BLaER1 treated with 17β-estradiol and CSF1 and Interleukin-3, amounts not matched to agents 10 nM and 100 nM (cell line): Measurements from ENCODE around the gene SPATA33.
A peak's percentile ranks its signal among the peaks of the same experiment; 100 is the strongest.

Source experiments
- H3K27ac ChIP-seq, 11 experiments: shearing (Covaris generic); formaldehyde crosslinking; 2 replicates each; pipeline ENCODE4 v1.8.1; 2022
- H3K27me3 ChIP-seq, 11 experiments: shearing (Covaris generic); formaldehyde crosslinking; 2 replicates each; pipeline ENCODE4 v1.8.1; 2022
- H3K36me3 ChIP-seq, 11 experiments: shearing (Covaris generic); formaldehyde crosslinking; 2 replicates each; pipeline ENCODE4 v1.8.1; 2022
- H3K4me1 ChIP-seq, 10 experiments: shearing (Covaris generic); formaldehyde crosslinking; 2 replicates each; pipeline ENCODE4 v1.8.1; 2022
- H3K4me2 ChIP-seq, 11 experiments: shearing (Covaris generic); formaldehyde crosslinking; 2 replicates each; pipeline ENCODE4 v1.8.1; 2022
- H3K4me3 ChIP-seq, 10 experiments: shearing (Covaris generic); formaldehyde crosslinking; 2 replicates each; pipeline ENCODE4 v1.8.1; 2022
- H3K9ac ChIP-seq, 11 experiments: shearing (Covaris generic); formaldehyde crosslinking; 2 replicates each; pipeline ENCODE4 v1.8.1; 2022
- H3K9me3 ChIP-seq, 11 experiments: shearing (Covaris generic); formaldehyde crosslinking; replicated peaks in 1 of 11; 2 replicates each; pipeline ENCODE4 v1.8.1; 2022
- H4K20me1 ChIP-seq, 11 experiments: shearing (Covaris generic); formaldehyde crosslinking; 2 replicates each; pipeline ENCODE4 v1.8.1; 2022
- Cebpa-rat ChIP-seq, 11 experiments: shearing (Covaris generic); IDR thresholded peaks; 2 replicates each; pipeline ENCODE4 v1.8.1; 2022

SPATA33 gene

GRCh38 chr16:89700649-89701424 is 43.2 kb downstream of the SPATA33 start:
- no peaks in the 10 kb centered on the region for H3K27me3 ChIP-seq
- H3K36me3 ChIP-seq = peaks cover 1 to 30% (median 15%) of the 10 kb centered on the region in 11 experiments; a peak in 18 of 22 replicates
- TF ChIP-seq Cebpa-rat (IDR thresholded peaks at IDR 0.05) = no peak
- H3K9ac ChIP-seq = peak overlapping the region; percentile 72 to 86 (median 80)
- peaks cover 27 to 54% (median 45%) of the 10 kb centered on the region in 10 experiments for H3K4me1 ChIP-seq
- H3K9me3 ChIP-seq = no peaks in the 10 kb centered on the region
- peaks cover 36 to 52% (median 48%) of the 10 kb centered on the region in 11 experiments; a peak in 21 of 22 replicates for H4K20me1 ChIP-seq
- H3K4me2 ChIP-seq = peak overlapping the region; percentile 100
- peak overlapping the region; percentile 59 to 77 (median 72) for H3K27ac ChIP-seq
- H3K4me3 ChIP-seq = peak overlapping the region; percentile 67 to 80 (median 74)

DNA sequence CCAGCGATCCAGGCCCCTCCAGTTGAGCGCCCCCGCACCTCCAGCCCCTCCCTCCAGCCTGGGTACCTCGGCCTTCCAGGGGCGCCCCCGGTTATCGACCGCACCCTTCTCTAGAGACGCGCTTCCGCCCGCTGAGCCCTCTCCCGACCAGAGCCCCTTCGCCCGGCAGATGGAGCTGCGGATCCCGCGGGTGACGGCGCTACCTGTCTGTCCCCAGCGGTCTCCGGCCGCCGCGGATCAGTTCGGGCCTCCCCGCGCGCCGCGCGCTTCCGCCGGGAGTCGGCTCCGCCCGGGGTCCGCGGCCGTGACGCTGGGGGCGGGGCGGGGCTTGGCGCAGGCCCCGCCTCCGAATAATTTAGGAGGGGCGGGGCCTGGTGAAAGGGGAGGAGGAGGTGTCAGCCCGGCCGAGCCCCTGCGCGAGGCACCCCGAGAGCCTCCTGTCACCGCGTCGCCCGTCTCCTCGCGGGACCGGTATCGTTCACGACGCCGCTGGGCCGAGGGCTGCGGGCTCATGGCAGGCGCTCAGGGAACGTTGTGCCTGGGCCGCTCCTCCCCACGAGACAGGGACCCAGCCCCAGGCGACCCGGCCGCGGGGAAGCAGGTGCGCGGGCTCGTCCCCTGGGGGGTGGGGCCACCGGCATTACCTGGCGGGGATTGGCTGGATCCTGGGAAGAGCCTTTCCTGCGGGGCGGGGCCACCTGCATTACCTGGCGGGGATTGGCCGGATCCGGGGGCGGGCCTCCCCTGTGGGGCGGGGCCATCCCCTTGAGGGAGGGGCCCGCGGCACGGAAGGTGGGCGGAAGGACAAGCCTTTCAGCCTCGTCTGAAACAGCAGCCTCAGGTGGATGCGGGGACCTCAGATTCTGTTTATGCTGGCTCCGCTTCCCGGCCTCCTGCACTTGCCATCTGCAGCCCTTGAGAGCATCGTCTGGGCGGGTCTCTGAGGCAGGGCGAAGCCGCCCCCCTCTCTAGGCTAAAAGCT is 44.1 kb downstream of the SPATA33 start, which contains the start of gene SPATA2L:
TSS of gene SPATA2L (minus strand) at position 281 of the 982 bp plus-strand sequence. CDS start 473 bp downstream, outside the sequence.
- Histone ChIP-seq H4K20me1 (peaks cover 27 to 48% (median 40%) of the 10 kb centered on the region in 11 experiments; a peak in 21 of 22 replicates), H3K9ac (peak within 1 kb of the TSS; percentile 72 to 86 (median 80)), H3K36me3 (peaks cover 0 to 24% (median 14%) of the 10 kb centered on the region in 11 experiments; a peak in 17 of 22 replicates), H3K4me2 (peak within 1 kb of the TSS; percentile 100), H3K4me3 (peak within 1 kb of the TSS; percentile 67 to 80 (median 74)), H3K27ac (peak within 1 kb of the TSS; percentile 59 to 77 (median 72)), H3K9me3 (no peaks in the 10 kb centered on the region), H3K4me1 (peaks cover 24 to 51% (median 38%) of the 10 kb centered on the region in 10 experiments), H3K27me3 (no peaks in the 10 kb centered on the region)
- no peak for TF ChIP-seq Cebpa-rat (IDR thresholded peaks at IDR 0.05)

DNA sequence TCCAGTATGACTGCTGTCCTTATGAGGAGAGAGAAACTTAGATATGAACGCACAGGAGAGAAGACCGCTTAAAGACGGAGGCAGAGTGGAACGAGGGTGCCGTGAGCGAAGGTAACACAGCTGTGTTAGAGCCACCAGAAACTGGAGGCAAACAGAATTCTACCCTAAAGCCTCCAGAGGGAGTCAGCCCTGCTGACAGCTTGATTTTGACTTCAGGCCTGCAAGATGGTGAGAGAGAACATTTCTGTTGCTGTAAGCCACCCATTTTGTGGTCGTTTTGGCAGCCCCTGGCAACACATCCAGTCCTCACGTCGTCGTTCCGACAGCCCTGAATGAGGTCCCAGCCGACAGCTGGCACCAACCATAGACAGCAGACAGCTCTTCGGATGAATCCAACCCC is 46.6 kb downstream of the SPATA33 start:
- TF ChIP-seq Cebpa-rat (IDR thresholded peaks at IDR 0.05) = no peak
- Histone ChIP-seq H3K4me1 (peaks cover 18 to 42% (median 32%) of the 10 kb centered on the region in 10 experiments), H3K9ac (0 out of 22 replicates have a peak overlapping the region, but pooled peaks of 2 of the 11 experiments have one; percentile 3 to 13)

DNA sequence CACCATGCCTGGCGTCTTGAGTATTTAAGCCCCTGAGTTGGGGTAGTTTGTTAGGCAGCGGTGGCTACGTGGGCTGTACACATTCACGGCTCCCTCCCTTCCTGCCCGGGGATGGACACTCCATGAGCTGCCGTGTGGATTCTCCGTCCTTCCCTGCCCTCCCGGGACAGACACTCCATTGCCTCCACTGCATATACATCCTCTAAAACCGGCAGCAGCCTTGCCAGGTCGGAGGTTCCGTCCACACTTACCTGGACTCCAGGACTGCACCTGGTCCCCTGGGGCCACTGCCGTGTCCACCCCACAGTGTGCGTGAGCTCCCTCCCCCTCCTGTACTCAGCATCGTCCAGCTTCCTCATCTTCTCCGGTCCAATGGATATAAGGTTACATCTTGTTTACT is 47.4 kb downstream of the SPATA33 start:
- H3K9ac ChIP-seq = no peak overlapping the region
- peaks cover 0 to 24% (median 0%) of the 10 kb centered on the region in 11 experiments; a peak in 4 of 22 replicates for H3K36me3 ChIP-seq
- H3K27me3 ChIP-seq = no peaks in the 10 kb centered on the region
- TF ChIP-seq Cebpa-rat (IDR thresholded peaks at IDR 0.05) = no peak
- no peak overlapping the region for H3K4me2 ChIP-seq
- H3K4me1 ChIP-seq = peaks cover 11 to 35% (median 26%) of the 10 kb centered on the region in 10 experiments
- peaks cover 0 to 42% (median 10%) of the 10 kb centered on the region in 11 experiments; a peak in 17 of 22 replicates for H4K20me1 ChIP-seq
- H3K9me3 ChIP-seq = no peaks in the 10 kb centered on the region
- no peak overlapping the region for H3K27ac ChIP-seq
- H3K4me3 ChIP-seq = no peak overlapping the region

More for the DNA sequence above, 46.6 kb downstream of the SPATA33 start:
- Histone ChIP-seq H4K20me1 (peaks cover 7 to 42% (median 18%) of the 10 kb centered on the region in 11 experiments; a peak in 21 of 22 replicates), H3K27me3 (no peaks in the 10 kb centered on the region), H3K36me3 (peaks cover 0 to 18% (median 0%) of the 10 kb centered on the region in 11 experiments; a peak in 4 of 22 replicates), H3K4me3 (no peak overlapping the region), H3K27ac (no peak overlapping the region), H3K4me2 (no peak overlapping the region), H3K9me3 (no peaks in the 10 kb centered on the region)

DNA sequence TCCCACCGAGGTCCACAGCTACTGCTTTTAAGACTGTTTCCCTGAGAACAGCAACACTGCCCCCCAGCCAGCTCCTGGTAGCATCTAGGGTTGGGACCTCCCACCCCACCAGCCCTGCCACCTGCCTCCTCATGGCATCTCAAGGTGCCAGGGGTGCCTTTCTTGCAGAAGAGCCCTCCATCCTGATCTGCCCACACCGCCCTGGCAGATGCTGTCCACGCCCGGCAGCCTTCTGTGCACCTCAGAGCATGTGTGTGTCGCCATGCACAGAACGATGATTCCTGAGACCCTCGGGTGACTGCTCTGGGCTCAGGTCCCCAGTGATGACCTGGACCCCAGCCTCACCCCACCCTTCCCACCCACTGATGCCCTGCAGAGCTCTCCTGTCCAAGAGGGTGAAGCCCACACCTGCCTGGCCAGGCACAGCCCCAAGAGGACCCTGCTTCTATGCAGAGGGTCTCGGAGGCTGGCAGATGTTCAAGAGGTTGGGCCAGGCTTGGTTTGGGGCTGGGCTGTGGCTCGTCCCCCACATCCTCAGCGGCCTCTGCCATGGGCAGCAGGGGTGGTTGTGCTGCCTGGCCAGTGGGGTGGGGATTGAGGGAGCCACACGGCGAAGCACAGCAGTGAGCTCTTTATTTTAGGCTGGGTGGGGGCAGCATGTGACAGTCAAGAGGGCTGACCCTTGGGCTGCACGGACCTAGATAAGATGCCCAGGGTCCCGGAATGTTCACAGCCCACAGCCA is 49.1 kb downstream of the SPATA33 start:
- H3K36me3 ChIP-seq = peaks cover 0 to 36% (median 0%) of the 10 kb centered on the region in 11 experiments; a peak in 5 of 22 replicates
- H3K27ac ChIP-seq = no peak overlapping the region
- H3K27me3 ChIP-seq = no peaks in the 10 kb centered on the region
- H3K9ac ChIP-seq = peak overlapping the region in 6 of 11 experiments; percentile 1 to 31 (median 18); a peak in 2 of 22 replicates
- no peaks in the 10 kb centered on the region for H3K9me3 ChIP-seq
- H3K4me1 ChIP-seq = peaks cover 10 to 32% (median 20%) of the 10 kb centered on the region in 10 experiments; a peak in 18 of 20 replicates
- peak overlapping the region in 10 of 11 experiments; percentile 1 to 87 (median 47); a peak in 18 of 22 replicates for H3K4me2 ChIP-seq
- TF ChIP-seq Cebpa-rat (IDR thresholded peaks at IDR 0.05) = no peak
- H4K20me1 ChIP-seq = peaks cover 0 to 42% (median 0%) of the 10 kb centered on the region in 11 experiments; a peak in 6 of 22 replicates
- no peak overlapping the region for H3K4me3 ChIP-seq

GRCh38 chr16:89707695-89708094 is 50.1 kb downstream of the SPATA33 start:
- no peak overlapping the region for H3K4me3 ChIP-seq
- H3K27ac ChIP-seq = no peak overlapping the region
- no peaks in the 10 kb centered on the region for H3K9me3 ChIP-seq
- H3K36me3 ChIP-seq = peaks cover 0 to 36% (median 0%) of the 10 kb centered on the region in 11 experiments; a peak in 5 of 22 replicates
- peaks cover 8 to 36% (median 20%) of the 10 kb centered on the region in 10 experiments for H3K4me1 ChIP-seq
- peaks cover 0 to 42% (median 4%) of the 10 kb centered on the region in 11 experiments; a peak in 13 of 22 replicates for H4K20me1 ChIP-seq
- no peak for TF ChIP-seq Cebpa-rat (IDR thresholded peaks at IDR 0.05)
- no peaks in the 10 kb centered on the region for H3K27me3 ChIP-seq
- H3K9ac ChIP-seq = peak overlapping the region in 4 of 11 experiments; percentile 13 to 26 (median 21); a peak in 2 of 22 replicates
- H3K4me2 ChIP-seq = no peak overlapping the region

DNA sequence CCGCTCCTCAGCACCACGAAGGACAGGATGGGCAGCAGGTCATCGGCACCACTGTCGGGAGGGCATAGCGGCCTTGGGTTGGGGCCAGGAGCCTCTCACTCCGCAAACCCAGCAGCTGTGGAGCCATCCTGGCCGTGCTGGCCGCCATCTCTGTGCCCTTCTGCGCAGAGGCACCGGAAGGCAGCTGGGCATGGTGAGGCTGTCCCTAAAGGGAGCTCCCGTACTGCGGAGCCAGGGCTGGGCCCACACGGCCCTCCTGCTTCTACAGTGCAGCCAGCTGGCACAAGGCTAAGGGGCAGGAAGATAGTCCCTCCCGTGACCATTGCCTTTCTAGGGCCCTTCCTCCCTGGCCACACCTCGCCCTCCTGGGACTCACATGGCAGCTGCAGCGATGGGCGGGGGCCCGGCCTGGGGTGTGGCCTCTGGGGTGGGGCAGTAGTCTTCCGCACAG is 50.9 kb downstream of the SPATA33 start:
- Histone ChIP-seq H3K27ac (no peak overlapping the region), H3K4me1 (peaks cover 16 to 44% (median 28%) of the 10 kb centered on the region in 10 experiments), H3K9me3 (no peaks in the 10 kb centered on the region), H3K9ac (no peak overlapping the region), H4K20me1 (peaks cover 0 to 42% (median 7%) of the 10 kb centered on the region in 11 experiments; a peak in 13 of 22 replicates), H3K36me3 (peaks cover 2 to 36% (median 3%) of the 10 kb centered on the region in 11 experiments; a peak in 9 of 22 replicates), H3K27me3 (no peaks in the 10 kb centered on the region), H3K4me2 (no peak overlapping the region), H3K4me3 (no peak overlapping the region)
- no peak for TF ChIP-seq Cebpa-rat (IDR thresholded peaks at IDR 0.05)
